Measurements from ENCODE around the gene IKBKE.

GRCh38 chr1:206479183-206480125, 9.2 kb downstream of the IKBKE start:
- no peak for TF ChIP-seq POLR2A (IDR thresholded peaks at IDR 0.05; ENCODE audit: low read length)
- no peak for TF ChIP-seq GATA1 (IDR thresholded peaks at IDR 0.05; ENCODE audit: low read depth, low read length)
